Suprapubic skin (tissue), 4 donors: ENCODE data around the gene ITPR2.

Experiments used
- CTCF ChIP-seq, 2 donors: fragments of 200-600 bp in 1 of 2; fragments of 450-650 bp in 1 of 2; sonication (generic) in 1 of 2; IDR thresholded peaks; one replicate each; pipeline ENCODE4 v1.5.1; 2016 to 2019; ENCODE audit warnings: antibody characterized with exemption in 2 of 2, mild to moderate bottlenecking in 1 of 2, moderate library complexity in 1 of 2
- POLR2A ChIP-seq, 2 donors: fragments of 450-650 bp; IDR thresholded peaks; one replicate each; pipeline ENCODE4 v1.6.1; 2017; ENCODE audit warnings: antibody characterized with exemption in 2 of 2, mild to moderate bottlenecking in 2 of 2, moderate library complexity in 2 of 2
- POLR2AphosphoS5 ChIP-seq, 3 donors: sonication (generic); formaldehyde crosslinking; IDR thresholded peaks; one replicate each; pipeline ENCODE4 v1.6.1; 2017; ENCODE audit warnings: antibody characterized with exemption in 3 of 3

- TF ChIP-seq POLR2AphosphoS5 (IDR thresholded peaks at IDR 0.05) (no peak), CTCF (IDR thresholded peaks at IDR 0.05) (no peak), POLR2A (IDR thresholded peaks at IDR 0.05) (no peak)
These were observed 82.3 kb downstream of the ITPR2 start for GRCh38 chr12:26750531-26751175.
